ENCODE results near the gene SCLY.
"Not testable (repeated sequence)": the region's sequence is repeated elsewhere in the genome, so short reads cannot be mapped to it uniquely, and the experiment has no call there.

The SCLY gene

GRCh38 chr2:238063414-238064189, 2.8 kb downstream of the SCLY start:
- DNase-seq (ENCODE audit: low read depth) = no peak
- H3K4me3 ChIP-seq (ENCODE audit: low read length) = no peak overlapping the region
- TF ChIP-seq CTCF (conservative IDR thresholded peaks at IDR 0.05; ENCODE audit: low read length) = no peak

GRCh38 chr2:238064376-238064775, 3.6 kb downstream of the SCLY start:
- TF ChIP-seq CTCF (conservative IDR thresholded peaks at IDR 0.05; ENCODE audit: low read length) = no peak
- H3K4me3 ChIP-seq (ENCODE audit: low read length) = no peak overlapping the region
- DNase-seq (ENCODE audit: low read depth) = no peak

- H3K4me3 ChIP-seq (ENCODE audit: low read length) = no peak overlapping the region
- TF ChIP-seq CTCF (conservative IDR thresholded peaks at IDR 0.05; ENCODE audit: low read length) = no peak
- DNase-seq (ENCODE audit: low read depth) = no peak
These were observed 4.5 kb downstream of the SCLY start for GRCh38 chr2:238065071-238065846.

GRCh38 chr2:238066218-238066617, 5.4 kb downstream of the SCLY start:
- no peak for TF ChIP-seq CTCF (conservative IDR thresholded peaks at IDR 0.05; ENCODE audit: low read length)
- H3K4me3 ChIP-seq (ENCODE audit: low read length) = no peak overlapping the region
- DNase-seq (ENCODE audit: low read depth) = no peak

GRCh38 chr2:238066718-238067117, 5.9 kb downstream of the SCLY start:
- H3K4me3 ChIP-seq (ENCODE audit: low read length); DNase-seq (ENCODE audit: low read depth): not testable (repeated sequence)

- no peak for TF ChIP-seq CTCF (conservative IDR thresholded peaks at IDR 0.05; ENCODE audit: low read length)
- H3K4me3 ChIP-seq (ENCODE audit: low read length) = no peak overlapping the region
- DNase-seq (ENCODE audit: low read depth) = no peak
These were observed 7.1 kb downstream of the SCLY start for GRCh38 chr2:238067939-238068338.

- DNase-seq (ENCODE audit: low read depth) = no peak
- TF ChIP-seq CTCF (conservative IDR thresholded peaks at IDR 0.05; ENCODE audit: low read length) = no peak
- H3K4me3 ChIP-seq (ENCODE audit: low read length) = no peak overlapping the region
These were observed 8.4 kb downstream of the SCLY start for GRCh38 chr2:238069021-238069709.
